ENCODE measurements around the gene WNT10A. TPM values are rescaled to one million over a fixed set of nuclear protein-coding genes. Genes with fewer than 3 reads are reported as not detected.

Gene WNT10A
- total and polyA plus RNA-seq, 9 of the 15 experiments (the other 6 are each of a cell fraction or from before 2014, with no cell fraction given), result not detected

GRCh38 chr2:218837495-218837894 is 43.2 kb upstream of the WNT10A start:
- Histone ChIP-seq H3K79me2 (ENCODE audit: control insufficient read depth, insufficient read depth, low read length) (no peaks in the 10 kb centered on the region), H3K27me3 (ENCODE audit: control insufficient read depth in 2 of 2, insufficient read depth in 2 of 2, low read length in 2 of 2) (peaks cover 3 to 29% of the 10 kb centered on the region in 2 experiments; a peak in 3 of 5 replicates), H3K4me3 (no peak overlapping the region), H2AFZ (ENCODE audit: low read depth, low read length) (no peak overlapping the region), H3K27ac (ENCODE audit: extremely low read depth, low read depth, low read length) (no peak overlapping the region), H3K9me3 (replicated peaks; ENCODE audit: control insufficient read depth, insufficient read depth, low read depth, low read length) (no peaks in the 10 kb centered on the region), H3K36me3 (ENCODE audit: control insufficient read depth, insufficient read depth, low read length) (no peaks in the 10 kb centered on the region), H4K20me1 (replicated peaks; ENCODE audit: control insufficient read depth, insufficient read depth, low read length) (no peaks in the 10 kb centered on the region), H3K9ac (ENCODE audit: insufficient read depth in 1 of 2, low read depth in 2 of 2, low read length in 2 of 2) (no peak overlapping the region), H3K4me2 (ENCODE audit: insufficient read depth, low read length) (no peak overlapping the region), H3K4me1 (replicated peaks in 1 of 2; ENCODE audit: control insufficient read depth in 2 of 2, insufficient read depth in 2 of 2, low read length in 2 of 2) (no peaks in the 10 kb centered on the region), H3K9me1 (ENCODE audit: control insufficient read depth, insufficient read depth, low read length) (no peaks in the 10 kb centered on the region)
- ChIA-PET CTCF (ENCODE audit: low intra/inter-chr PET ratio) (no interaction called here), POLR2A (interaction anchor here (1.0 kb wide), 1 partner anchor 8 kb away, joined by 3 read pairs; no protein-coding TSS in a partner anchor)
- no TSS peak for BruUV-seq (replicated peaks)
- intact Hi-C loops (cut with micrococcal nuclease) (no loop called here), in situ Hi-C loops (cut with MboI) (no loop called here)
- WGBS (ENCODE audit: insufficient coverage, low coverage, missing lambda C conversion rate), result 0% methylated on average over 2 of the region's 2 CpGs
- TF ChIP-seq ZNF41 (CRISPR knock-in tag; conservative IDR thresholded peaks at IDR 0.05), result peak; percentile 95
- TF ChIP-seq FOXJ2 (tag; IDR thresholded peaks at IDR 0.05), result no peak
- FAIRE-seq (no peak), ATAC-seq (no peak), DNase-seq (ENCODE audit: extremely low read depth in 1 of 4, low spot score in 3 of 4) (no peak)

DNA sequence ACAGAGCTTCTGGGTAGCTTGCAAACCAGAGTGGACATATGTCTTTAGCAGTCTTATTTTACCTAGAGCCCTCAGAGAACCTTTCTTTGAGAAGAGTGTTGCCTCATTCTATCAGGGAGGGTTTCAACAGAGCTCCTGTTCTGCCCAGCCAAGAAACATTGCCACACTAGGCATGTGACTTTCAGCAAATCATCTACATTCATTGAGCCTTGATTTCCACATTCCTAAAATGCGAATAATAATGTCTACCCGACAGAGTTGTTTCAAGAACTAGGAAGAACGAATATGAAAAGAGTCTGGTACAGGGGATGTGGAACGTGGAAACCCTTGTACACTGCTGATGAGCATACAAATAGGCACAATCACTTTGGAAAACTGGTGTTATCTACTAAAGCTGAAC is 41.2 kb upstream of the WNT10A start:
- no peak overlapping the region for H3K9ac ChIP-seq (ENCODE audit: insufficient read depth in 1 of 2, low read depth in 2 of 2, low read length in 2 of 2)
- H4K20me1 ChIP-seq (replicated peaks; ENCODE audit: control insufficient read depth, insufficient read depth, low read length), result no peaks in the 10 kb centered on the region
- H2AFZ ChIP-seq (ENCODE audit: low read depth, low read length), result no peak overlapping the region
- no peak overlapping the region for H3K4me2 ChIP-seq (ENCODE audit: insufficient read depth, low read length)
- 3% methylated on average over 4 of the region's 4 CpGs for WGBS (ENCODE audit: insufficient coverage, low coverage, missing lambda C conversion rate)
- no peak overlapping the region for H3K4me3 ChIP-seq
- TF ChIP-seq ERF (CRISPR knock-in tag; IDR thresholded peaks at IDR 0.05) (no peak), U2AF1 (optimal IDR thresholded peaks at IDR 0.05; ENCODE audit: low read depth, low read length) (no peak), LEF1 (IDR thresholded peaks at IDR 0.05) (no peak), MAFF (IDR thresholded peaks at IDR 0.05; ENCODE audit: low read length) (no peak), ZNF696 (CRISPR knock-in tag; conservative IDR thresholded peaks at IDR 0.05) (no peak), MCM2 (IDR thresholded peaks at IDR 0.05; ENCODE audit: low read depth) (no peak), PRMT5 (CRISPR knock-in tag; IDR thresholded peaks at IDR 0.05) (no peak), ZNF324 (CRISPR knock-in tag; IDR thresholded peaks at IDR 0.05) (no peak), MTF1 (CRISPR knock-in tag; IDR thresholded peaks at IDR 0.05; ENCODE audit: borderline replicate concordance) (no peak), ZNF282 (CRISPR knock-in tag; IDR thresholded peaks at IDR 0.05) (no peak), XRCC4 (IDR thresholded peaks at IDR 0.05; ENCODE audit: extremely low read depth, insufficient read depth, insufficient read length) (no peak), RBFOX2 (IDR thresholded peaks at IDR 0.05; ENCODE audit: low read depth, low read length) (no peak), ARID1B (IDR thresholded peaks at IDR 0.05) (no peak), KAT2B (IDR thresholded peaks at IDR 0.05; ENCODE audit: low read depth, low read length) (no peak), RFX1 (IDR thresholded peaks at IDR 0.05) (no peak)
- no TSS peak for BruUV-seq (replicated peaks)
- H3K36me3 ChIP-seq (ENCODE audit: control insufficient read depth, insufficient read depth, low read length), result no peaks in the 10 kb centered on the region
- H3K9me1 ChIP-seq (ENCODE audit: control insufficient read depth, insufficient read depth, low read length), result no peaks in the 10 kb centered on the region
- ChIA-PET POLR2A (interaction anchor here (0.6 to 0.7 kb wide), 2 partner anchors 70 to 404 kb away, joined by 3 to 4 read pairs; no protein-coding TSS in a partner anchor), CTCF (ENCODE audit: low intra/inter-chr PET ratio) (no interaction called here)
- intact Hi-C loops (cut with micrococcal nuclease) (no loop called here), in situ Hi-C loops (cut with MboI) (no loop called here)
- DNase-seq (ENCODE audit: extremely low read depth in 1 of 4, low spot score in 3 of 4), result no peak
- no peaks in the 10 kb centered on the region for H3K79me2 ChIP-seq (ENCODE audit: control insufficient read depth, insufficient read depth, low read length)
- no peak for ATAC-seq
- H3K27ac ChIP-seq (ENCODE audit: extremely low read depth, low read depth, low read length), result no peak overlapping the region
- no peaks in the 10 kb centered on the region for H3K9me3 ChIP-seq (replicated peaks; ENCODE audit: control insufficient read depth, insufficient read depth, low read depth, low read length)
- FAIRE-seq, result no peak
- no peaks in the 10 kb centered on the region; a peak in 1 of 5 replicates for H3K4me1 ChIP-seq (replicated peaks in 1 of 2; ENCODE audit: control insufficient read depth in 2 of 2, insufficient read depth in 2 of 2, low read length in 2 of 2)
- H3K27me3 ChIP-seq (ENCODE audit: control insufficient read depth in 2 of 2, insufficient read depth in 2 of 2, low read length in 2 of 2), result peaks cover 7 to 21% of the 10 kb centered on the region in 2 experiments; a peak in 3 of 5 replicates

All from K562 (cell line).